IMR-90 (cell line): ENCODE measurements around the gene G3BP1.

Experiments used
- BHLHE40 ChIP-seq: fragments of 150-350 bp; IDR thresholded peaks from 2 replicates; pipeline ENCODE4 v1.6.1; 2016; ENCODE audit warnings: mild to moderate bottlenecking, low read depth, low read length
- CEBPB ChIP-seq: IDR thresholded peaks from 2 replicates; pipeline ENCODE4 v1.6.1; 2012; ENCODE audit warnings: low read depth, low read length, improper control_type of control experiment
- CHD1 ChIP-seq: IDR thresholded peaks from 2 replicates; pipeline ENCODE4 v1.6.1; 2012; ENCODE audit warnings: low read depth, low read length, improper control_type of control experiment
- FOS ChIP-seq: fragments of 150-350 bp; IDR thresholded peaks from 2 replicates; pipeline ENCODE4 v1.6.1; 2016; ENCODE audit warnings: low read depth, low read length
- MAFK ChIP-seq: IDR thresholded peaks from 2 replicates; pipeline ENCODE4 v1.6.1; 2012; ENCODE audit warnings: low read depth, low read length, improper control_type of control experiment
- MAZ ChIP-seq: IDR thresholded peaks from 2 replicates; pipeline ENCODE4 v1.6.1; 2012; ENCODE audit warnings: low read depth, mild to moderate bottlenecking, low read length, improper control_type of control experiment, moderate library complexity, borderline replicate concordance
- MXI1 ChIP-seq: IDR thresholded peaks from 2 replicates; pipeline ENCODE4 v1.6.1; 2012; ENCODE audit warnings: low read depth, mild to moderate bottlenecking, low read length, moderate library complexity, borderline replicate concordance
- POLR2A ChIP-seq: IDR thresholded peaks from 2 replicates; pipeline ENCODE4 v1.6.1; 2012; ENCODE audit warnings: mild to moderate bottlenecking, low read depth, low read length
- RAD21 ChIP-seq: IDR thresholded peaks from 2 replicates; pipeline ENCODE4 v1.6.1; 2012; ENCODE audit warnings: low read length, improper control_type of control experiment
- RFX5 ChIP-seq: IDR thresholded peaks from 2 replicates; pipeline ENCODE4 v1.8.0; 2012; ENCODE audit warnings: low read depth, mild to moderate bottlenecking, low read length, moderate library complexity
- SMC3 ChIP-seq: fragments of 150-350 bp; IDR thresholded peaks from 2 replicates; pipeline ENCODE4 v1.6.1; 2016; ENCODE audit warnings: low read depth, mild to moderate bottlenecking, antibody characterized with exemption, low read length, moderate library complexity
- TF ChIP-seq, protein P1 (sequence below): conservative IDR thresholded peaks from 2 replicates; pipeline ENCODE4 v1.5.1; 2012; ENCODE audit warnings: mild to moderate bottlenecking, low read depth, low read length, improper control_type of control experiment
- TF ChIP-seq, protein P2 (sequence below): fragments of 150-350 bp; IDR thresholded peaks from 2 replicates; pipeline ENCODE4 v1.6.1; 2016; ENCODE audit warnings: low read depth, mild to moderate bottlenecking, low read length, moderate library complexity, borderline replicate concordance
- TF ChIP-seq, protein P3 (sequence below): fragments of 150-350 bp; IDR thresholded peaks from 2 replicates; pipeline ENCODE4 v1.6.1; 2017; ENCODE audit warnings: mild to moderate bottlenecking, antibody characterized with exemption, low read length, low read depth

DNA sequence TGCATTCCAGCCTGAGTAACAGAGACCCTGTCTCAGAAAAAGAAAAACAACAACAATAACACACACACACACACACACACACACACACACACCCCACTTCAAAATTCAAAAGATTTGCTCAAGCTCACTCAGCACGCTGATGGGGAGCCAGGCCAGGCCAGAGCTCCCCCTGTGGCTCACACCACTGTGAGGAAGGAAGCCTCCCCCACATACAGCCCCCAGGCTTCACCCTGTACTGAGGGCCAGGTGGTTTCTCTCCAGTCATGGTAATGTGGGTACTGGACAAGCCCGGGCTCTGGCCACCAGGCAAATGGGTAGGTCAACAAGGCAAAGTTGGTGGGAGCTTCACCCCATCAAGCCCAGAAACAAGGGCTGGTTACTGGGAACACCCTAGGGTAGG is 32.4 kb upstream of the G3BP1 start:
- TF ChIP-seq, protein P1, sequence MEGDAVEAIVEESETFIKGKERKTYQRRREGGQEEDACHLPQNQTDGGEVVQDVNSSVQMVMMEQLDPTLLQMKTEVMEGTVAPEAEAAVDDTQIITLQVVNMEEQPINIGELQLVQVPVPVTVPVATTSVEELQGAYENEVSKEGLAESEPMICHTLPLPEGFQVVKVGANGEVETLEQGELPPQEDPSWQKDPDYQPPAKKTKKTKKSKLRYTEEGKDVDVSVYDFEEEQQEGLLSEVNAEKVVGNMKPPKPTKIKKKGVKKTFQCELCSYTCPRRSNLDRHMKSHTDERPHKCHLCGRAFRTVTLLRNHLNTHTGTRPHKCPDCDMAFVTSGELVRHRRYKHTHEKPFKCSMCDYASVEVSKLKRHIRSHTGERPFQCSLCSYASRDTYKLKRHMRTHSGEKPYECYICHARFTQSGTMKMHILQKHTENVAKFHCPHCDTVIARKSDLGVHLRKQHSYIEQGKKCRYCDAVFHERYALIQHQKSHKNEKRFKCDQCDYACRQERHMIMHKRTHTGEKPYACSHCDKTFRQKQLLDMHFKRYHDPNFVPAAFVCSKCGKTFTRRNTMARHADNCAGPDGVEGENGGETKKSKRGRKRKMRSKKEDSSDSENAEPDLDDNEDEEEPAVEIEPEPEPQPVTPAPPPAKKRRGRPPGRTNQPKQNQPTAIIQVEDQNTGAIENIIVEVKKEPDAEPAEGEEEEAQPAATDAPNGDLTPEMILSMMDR = 0 out of 2 replicates have a peak, but pooled peaks have one; percentile 8
- no peak for TF ChIP-seq POLR2A
- no peak for TF ChIP-seq RAD21
- TF ChIP-seq SMC3 = no peak
- TF ChIP-seq, protein P2, sequence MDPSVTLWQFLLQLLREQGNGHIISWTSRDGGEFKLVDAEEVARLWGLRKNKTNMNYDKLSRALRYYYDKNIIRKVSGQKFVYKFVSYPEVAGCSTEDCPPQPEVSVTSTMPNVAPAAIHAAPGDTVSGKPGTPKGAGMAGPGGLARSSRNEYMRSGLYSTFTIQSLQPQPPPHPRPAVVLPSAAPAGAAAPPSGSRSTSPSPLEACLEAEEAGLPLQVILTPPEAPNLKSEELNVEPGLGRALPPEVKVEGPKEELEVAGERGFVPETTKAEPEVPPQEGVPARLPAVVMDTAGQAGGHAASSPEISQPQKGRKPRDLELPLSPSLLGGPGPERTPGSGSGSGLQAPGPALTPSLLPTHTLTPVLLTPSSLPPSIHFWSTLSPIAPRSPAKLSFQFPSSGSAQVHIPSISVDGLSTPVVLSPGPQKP = no peak
- no peak for TF ChIP-seq MXI1
- TF ChIP-seq MAFK = no peak
- TF ChIP-seq CEBPB = no peak
- TF ChIP-seq FOS = no peak
- no peak for TF ChIP-seq RFX5
- TF ChIP-seq, protein P3, sequence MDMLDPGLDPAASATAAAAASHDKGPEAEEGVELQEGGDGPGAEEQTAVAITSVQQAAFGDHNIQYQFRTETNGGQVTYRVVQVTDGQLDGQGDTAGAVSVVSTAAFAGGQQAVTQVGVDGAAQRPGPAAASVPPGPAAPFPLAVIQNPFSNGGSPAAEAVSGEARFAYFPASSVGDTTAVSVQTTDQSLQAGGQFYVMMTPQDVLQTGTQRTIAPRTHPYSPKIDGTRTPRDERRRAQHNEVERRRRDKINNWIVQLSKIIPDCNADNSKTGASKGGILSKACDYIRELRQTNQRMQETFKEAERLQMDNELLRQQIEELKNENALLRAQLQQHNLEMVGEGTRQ = no peak
- no peak for TF ChIP-seq CHD1
- no peak for TF ChIP-seq MAZ
- no peak for TF ChIP-seq BHLHE40
